HepG2 (cell line): Measurements from ENCODE around the gene ERP27. TPM values are rescaled to one million over a fixed set of nuclear protein-coding genes. Genes with fewer than 3 reads are reported as not detected.

Experiments used
- ATAC-seq: fragments of 200-7000 bp; cut with Tn5 transposase; 3 replicates; pipeline ENCODE4 v1.9.1; 2020; ENCODE audit warnings: mild to moderate bottlenecking, moderate library complexity
- BruUV-seq: library from RNA; stranded (reverse); fragments of 400-500 nt; replicated peaks from 2 replicates; lab custom pipeline; 2021; lab: Mats Ljungman, UMichigan
- CTCF ChIA-PET: fragments of 300-600 bp; formaldehyde crosslinking; extraction: SDS; loops from one replicate; lab custom pipeline; 2021; ENCODE audit warnings: low total read pairs, inconsistent platforms, low intra/inter-chr PET ratio; lab: Yijun Ruan, JAX
- POLR2A ChIA-PET: fragments of 350-600 bp; sonication (Branson Sonifier 250); formaldehyde crosslinking; loops from one replicate; lab custom pipeline; 2020; ENCODE audit warnings: antibody characterized with exemption, inconsistent platforms; lab: Yijun Ruan, JAX
- DNase-seq: peaks from one replicate; pipeline ENCODE4 v3.0.0-alpha.2; 2015; ENCODE audit warnings: low spot score
- FAIRE-seq: peaks from 3 replicates; lab custom pipeline; 2011; peaks lifted over from hg19 to GRCh38; lab: Jason Lieb, UNC
- H2AFZ ChIP-seq: one replicate; pipeline ENCODE4 v1.6.1; 2011; ENCODE audit warnings: low read length, inconsistent platforms
- H3K27ac ChIP-seq: fragments of 300-600 bp; 3 replicates; pipeline ENCODE4 v1.8.0; 2011; ENCODE audit warnings: mixed run types, mild to moderate bottlenecking, mixed read lengths, low read length, inconsistent platforms; ENCODE audit not compliant: insufficient read depth; ENCODE audit errors: extremely low read length
- H3K27me3 ChIP-seq, 2 experiments: fragments of 200-600 bp in 1 of 2; 2 replicates in 1 of 2; 3 replicates in 1 of 2; pipeline versions ENCODE4 v1.6.0 to v1.8.0; 2011; ENCODE audit warnings: low read length in 2 of 2, mild to moderate bottlenecking in 2 of 2, moderate library complexity in 2 of 2, inconsistent platforms in 1 of 2; ENCODE audit not compliant: insufficient read depth in 2 of 2, control insufficient read depth in 1 of 2
- H3K36me3 ChIP-seq, 2 experiments: fragments of 200-600 bp in 1 of 2; replicated peaks in 1 of 2; 2 replicates in 1 of 2; 3 replicates in 1 of 2; pipeline versions ENCODE4 v1.5.1 to v1.8.0; 2011; ENCODE audit warnings: low read length in 2 of 2, inconsistent platforms in 1 of 2; ENCODE audit not compliant: insufficient read depth in 2 of 2, control insufficient read depth in 1 of 2
- H3K4me1 ChIP-seq: 2 replicates; pipeline ENCODE4 v1.5.1; 2012; ENCODE audit warnings: low read length, inconsistent platforms; ENCODE audit not compliant: insufficient read depth
- H3K4me2 ChIP-seq: 2 replicates; pipeline ENCODE4 v1.6.0; 2011; ENCODE audit warnings: low read depth, low read length, inconsistent platforms
- H3K4me3 ChIP-seq, 3 experiments: fragments of 200-600 bp in 1 of 3; sonication (generic), shearing (Covaris generic) in 1 of 3; replicated peaks in 1 of 3; 2 replicates each; pipeline ENCODE4 v1.5.1; 2011 to 2016; ENCODE audit warnings: low read length in 3 of 3, inconsistent platforms in 2 of 3, low read depth in 2 of 3, mild to moderate bottlenecking in 2 of 3, control low read depth in 1 of 3, mixed read lengths in 1 of 3; ENCODE audit not compliant: insufficient read depth in 1 of 3
- H3K79me2 ChIP-seq: one replicate; pipeline ENCODE4 v1.6.1; 2011; ENCODE audit warnings: low read length, inconsistent platforms; ENCODE audit not compliant: insufficient read depth
- H3K9ac ChIP-seq: 2 replicates; pipeline ENCODE4 v1.6.0; 2011; ENCODE audit warnings: mild to moderate bottlenecking, low read depth, low read length, inconsistent platforms; ENCODE audit not compliant: insufficient read depth
- H3K9me3 ChIP-seq: 2 replicates; pipeline ENCODE4 v1.5.1; 2012; ENCODE audit warnings: mild to moderate bottlenecking, low read length
- H4K20me1 ChIP-seq: 2 replicates; pipeline ENCODE4 v1.6.0; 2011; ENCODE audit warnings: inconsistent platforms, mild to moderate bottlenecking, low read length, moderate library complexity; ENCODE audit not compliant: insufficient read depth
- AGO2 ChIP-seq: fragments of 200-400 bp; formaldehyde crosslinking; optimal IDR thresholded peaks from 2 replicates; pipeline ENCODE3; 2017; ENCODE audit warnings: mild to moderate bottlenecking, low read depth, low read length, moderate library complexity
- CAMTA2 ChIP-seq: sonication (generic); formaldehyde crosslinking; IDR thresholded peaks from 2 replicates; pipeline ENCODE4 v1.4.0; 2020; ENCODE audit warnings: mild to moderate bottlenecking, missing genetic modification reagents, borderline replicate concordance
- HOXA3 ChIP-seq: sonication (generic); formaldehyde crosslinking; IDR thresholded peaks from 2 replicates; pipeline ENCODE4 v1.5.0; 2020; ENCODE audit warnings: missing genetic modification reagents
- NCOA2 ChIP-seq: sonication (generic); formaldehyde crosslinking; IDR thresholded peaks from 2 replicates; pipeline ENCODE4 v1.8.0; 2022; ENCODE audit warnings: inconsistent platforms
- PITX1 ChIP-seq: sonication (generic); formaldehyde crosslinking; IDR thresholded peaks from 2 replicates; pipeline ENCODE4 v1.5.1; 2020; ENCODE audit warnings: mild to moderate bottlenecking, missing genetic modification reagents
- SIN3A ChIP-seq: IDR thresholded peaks from 2 replicates; pipeline ENCODE4 v1.6.1; 2011; ENCODE audit warnings: low read depth, mild to moderate bottlenecking, control low read depth, low read length, borderline replicate concordance
- SNAPC2 ChIP-seq: sonication (generic); formaldehyde crosslinking; IDR thresholded peaks from 2 replicates; pipeline ENCODE4 v1.8.1; 2022; ENCODE audit warnings: mild to moderate bottlenecking, missing genetic modification reagents
- SRY ChIP-seq: sonication (generic); formaldehyde crosslinking; IDR thresholded peaks from 2 replicates; pipeline ENCODE4 v1.8.0; 2022; ENCODE audit warnings: mild to moderate bottlenecking, missing genetic modification reagents
- ZNF256 ChIP-seq: sonication (generic); formaldehyde crosslinking; conservative IDR thresholded peaks from 2 replicates; pipeline ENCODE4 v1.4.0; 2020; ENCODE audit warnings: missing genetic modification reagents
- ZNF709 ChIP-seq: sonication (generic); formaldehyde crosslinking; IDR thresholded peaks from 2 replicates; pipeline ENCODE4 v1.5.0; 2020; ENCODE audit warnings: mild to moderate bottlenecking, missing genetic modification reagents
- WGBS: methylation state at CpG from one replicate; pipeline ENCODE4 v1.1.6; 2017; ENCODE audit warnings: low lambda C conversion rate; 5-methylcytosine and 5-hydroxymethylcytosine counted together
- in situ Hi-C: cut with HindIII; loops from 2 replicates; pipeline ENCODE4 v1.10.0; 2017; ENCODE audit warnings: low pct_unique_long_range_greater_than_20kb; ENCODE audit not compliant: extremely low pct_ligation_motif_present
- intact Hi-C: fragments of 100-400 bp; cut with micrococcal nuclease; formaldehyde crosslinking; loops from one replicate; pipeline ENCODE4 v1.10.0; 2022; ENCODE audit not compliant: unreplicated experiment
- polyA plus RNA-seq, 8 experiments: library from polyadenylated mRNA; depleted of rRNA in 3 of 8; stranded (reverse) in 7 of 8; unstranded in 1 of 8; fragments of >200 nt; fragmentation: Illumina TruSeq in 4 of 8; extraction: Trizol in 4 of 8; gene quantifications; 2 replicates each; pipeline versions ENCODE4 v1.2.1 to v1.2.3, GENCODE V29; 2011 to 2016; ENCODE audit warnings: low read depth in 4 of 8, missing spikeins in 1 of 8, mixed read lengths in 1 of 8; ENCODE audit not compliant: insufficient read depth in 1 of 8
- total RNA-seq, 5 experiments: library from RNA; depleted of rRNA; stranded (reverse); fragments of >200 nt; fragmentation: Illumina TruSeq; extraction: Trizol; gene quantifications; 2 replicates each; pipeline ENCODE4 v1.2.3, GENCODE V29; 2016; ENCODE audit warnings: low read depth in 1 of 5
- TF ChIP-seq, protein P1 (sequence below): sonication (generic); formaldehyde crosslinking; IDR thresholded peaks from 2 replicates; pipeline ENCODE4 v1.5.0; 2020; ENCODE audit warnings: missing genetic modification reagents
- TF ChIP-seq, protein P2 (sequence below): sonication (generic); formaldehyde crosslinking; IDR thresholded peaks from 2 replicates; pipeline ENCODE4 v1.4.0; 2020; ENCODE audit warnings: missing genetic modification reagents

Gene ERP27
- total and polyA plus RNA-seq, 2 of the 13 experiments (the other 11 are each of a cell fraction or from before 2014, with no cell fraction given), result 1.8 to 6.6 TPM

DNA sequence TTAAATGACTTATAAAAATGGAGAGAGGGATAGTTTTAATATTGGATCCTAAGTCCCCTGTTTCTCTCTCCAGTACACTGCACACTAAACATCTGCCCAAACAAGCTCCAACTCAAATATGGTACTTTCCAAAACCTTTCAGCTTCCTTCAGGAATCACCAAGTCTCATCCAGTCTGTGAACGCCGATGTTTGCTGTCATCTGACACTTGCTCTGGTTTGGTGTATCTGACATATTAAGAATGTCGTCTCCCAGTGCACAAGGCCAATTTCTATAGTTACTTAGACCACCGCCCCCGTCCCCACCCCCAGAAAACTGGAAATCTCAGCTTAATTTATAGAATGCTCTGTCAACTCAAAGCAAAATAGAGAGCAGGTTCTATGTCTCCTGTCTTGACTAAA lies 47.6 kb downstream of the ERP27 start (continued):
- TF ChIP-seq, protein P1, sequence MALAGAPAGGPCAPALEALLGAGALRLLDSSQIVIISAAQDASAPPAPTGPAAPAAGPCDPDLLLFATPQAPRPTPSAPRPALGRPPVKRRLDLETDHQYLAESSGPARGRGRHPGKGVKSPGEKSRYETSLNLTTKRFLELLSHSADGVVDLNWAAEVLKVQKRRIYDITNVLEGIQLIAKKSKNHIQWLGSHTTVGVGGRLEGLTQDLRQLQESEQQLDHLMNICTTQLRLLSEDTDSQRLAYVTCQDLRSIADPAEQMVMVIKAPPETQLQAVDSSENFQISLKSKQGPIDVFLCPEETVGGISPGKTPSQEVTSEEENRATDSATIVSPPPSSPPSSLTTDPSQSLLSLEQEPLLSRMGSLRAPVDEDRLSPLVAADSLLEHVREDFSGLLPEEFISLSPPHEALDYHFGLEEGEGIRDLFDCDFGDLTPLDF (CRISPR knock-in tag), result no peak

DNA sequence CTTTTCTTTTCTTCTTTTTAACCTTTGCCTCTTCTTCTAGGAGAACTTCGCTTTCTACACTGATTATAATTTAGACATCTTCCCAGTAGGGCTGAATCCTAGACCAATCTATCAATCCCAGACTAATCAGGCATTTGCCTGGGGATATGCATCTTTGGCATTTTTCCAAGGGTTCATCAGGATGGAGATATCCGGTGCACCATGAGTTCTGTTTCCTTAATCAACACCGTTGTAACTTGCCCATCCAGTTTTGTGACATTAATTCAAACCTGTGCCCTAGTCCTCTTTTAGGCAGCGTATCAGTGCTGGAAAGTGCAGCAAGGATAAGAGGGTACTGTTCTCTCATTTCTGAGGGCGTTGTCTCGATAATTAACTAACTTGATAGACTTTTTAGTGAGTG lies 52.1 kb downstream of the ERP27 start:
- Histone ChIP-seq H3K4me2 (no peak overlapping the region), H3K36me3 (no peaks in the 10 kb centered on the region), H3K4me1 (no peaks in the 10 kb centered on the region), H3K9ac (no peak overlapping the region), H3K79me2 (no peaks in the 10 kb centered on the region), H3K27ac (no peak overlapping the region), H4K20me1 (no peaks in the 10 kb centered on the region), H3K4me3 (no peak overlapping the region)
- in situ Hi-C loops, result no loop called here
- no peak for DNase-seq
- ATAC-seq, result no peak
- CTCF ChIA-PET, result no interaction called here
- TF ChIP-seq HOXA3 (no peak), SRY (no peak), ZNF709 (CRISPR knock-in tag) (no peak), ZNF256 (CRISPR knock-in tag) (no peak)
- TF ChIP-seq, all 625 proteins: peak for 0
- Histone ChIP-seq H3K27me3 (no peaks in the 10 kb centered on the region), H2AFZ (no peak overlapping the region), H3K9me3 (no peaks in the 10 kb centered on the region)
- 7% methylated on average over 6 of the region's 6 CpGs for WGBS
- no peak for FAIRE-seq
- no TSS peak for BruUV-seq
- POLR2A ChIA-PET, result no interaction called here
- intact Hi-C loops, result no loop called here

DNA sequence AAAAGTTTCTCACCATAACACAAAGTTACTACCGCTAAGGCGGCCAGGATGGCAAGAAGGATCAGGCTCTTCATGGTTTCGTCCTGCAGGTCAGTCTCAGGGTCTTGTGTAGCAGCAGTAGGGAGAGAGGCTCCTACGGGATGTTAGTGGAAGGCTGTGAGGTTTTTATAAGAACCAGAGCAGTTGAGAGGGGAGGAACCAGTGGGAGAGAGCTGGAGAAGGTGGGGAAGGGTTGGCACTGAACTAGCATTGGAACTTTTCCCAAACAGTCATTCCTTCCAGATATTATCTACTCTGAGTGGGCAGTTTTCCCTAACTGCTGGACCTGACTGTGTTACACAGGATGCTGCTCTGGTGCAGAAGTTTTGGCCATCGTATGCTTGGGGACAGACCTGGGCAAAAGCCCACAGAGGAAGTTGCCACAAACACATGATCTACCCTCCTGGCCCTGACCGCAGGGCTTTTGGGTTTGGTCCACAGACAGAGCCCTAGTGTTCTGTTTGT lies 52.6 kb downstream of the ERP27 start, which contains the start of gene MGP:
Gene MGP, minus strand, starts transcription at position 137 of the 504 bp plus-strand sequence. Its CDS starts 63 bp downstream, at position 74.
- Histone ChIP-seq H2AFZ (no peak within 1 kb of the TSS), H3K4me2 (no peak within 1 kb of the TSS), H3K79me2 (no peaks in the 10 kb centered on the region), H3K9ac (no peak within 1 kb of the TSS), H4K20me1 (no peaks in the 10 kb centered on the region), H3K27ac (no peak within 1 kb of the TSS), H3K9me3 (no peaks in the 10 kb centered on the region), H3K4me3 (no peak within 1 kb of the TSS), H3K36me3 (no peaks in the 10 kb centered on the region), H3K4me1 (no peaks in the 10 kb centered on the region), H3K27me3 (no peaks in the 10 kb centered on the region)
- no TSS peak for BruUV-seq
- DNase-seq (no peak), FAIRE-seq (no peak), ATAC-seq (no peak)
- ChIA-PET CTCF (no interaction called here), POLR2A (no interaction called here)
- in situ Hi-C loops, result no loop called here
- 23% methylated on average over 5 of the region's 6 CpGs for WGBS
- TF ChIP-seq, protein P2, sequence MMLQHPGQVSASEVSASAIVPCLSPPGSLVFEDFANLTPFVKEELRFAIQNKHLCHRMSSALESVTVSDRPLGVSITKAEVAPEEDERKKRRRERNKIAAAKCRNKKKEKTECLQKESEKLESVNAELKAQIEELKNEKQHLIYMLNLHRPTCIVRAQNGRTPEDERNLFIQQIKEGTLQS (CRISPR knock-in tag), result no peak
- TF ChIP-seq PITX1 (no peak), SIN3A (no peak), AGO2 (no peak), SNAPC2 (CRISPR knock-in tag) (no peak), NCOA2 (CRISPR knock-in tag) (no peak), CAMTA2 (CRISPR knock-in tag) (no peak)
- intact Hi-C loops, result no loop called here
